Measurements from ENCODE around the gene NVL.

DNA sequence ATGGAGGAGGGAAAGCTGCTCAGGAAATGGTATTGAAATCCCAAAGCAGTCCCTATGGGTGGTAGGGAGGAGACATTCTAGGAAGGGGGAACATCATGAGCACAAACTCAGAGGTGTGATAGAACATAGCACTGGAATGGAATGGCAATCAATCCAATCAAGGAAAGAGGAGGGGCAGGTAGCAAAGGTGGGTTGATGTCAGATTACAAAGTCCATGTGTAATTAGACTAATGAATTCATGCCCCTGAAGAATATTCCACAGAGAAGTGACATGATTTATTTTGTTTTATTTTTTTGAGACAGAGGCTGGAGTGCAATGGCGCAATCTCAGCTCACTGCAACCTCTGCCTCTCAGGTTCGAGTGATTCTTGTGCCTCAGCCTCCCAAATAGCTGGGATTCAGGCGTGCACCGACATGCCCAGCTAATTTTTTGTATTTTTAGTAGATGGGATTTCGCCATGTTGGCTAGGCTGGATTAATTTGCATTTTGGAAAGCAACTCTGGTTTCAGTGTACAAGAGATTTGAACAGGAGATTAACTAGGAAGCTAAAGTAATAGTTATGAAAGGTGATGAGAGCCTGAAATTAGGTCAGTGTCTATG is 110.9 kb downstream of the NVL start:
- TF ChIP-seq POLR2A (IDR thresholded peaks at IDR 0.05; ENCODE audit: low read length) (no peak), GATA1 (IDR thresholded peaks at IDR 0.05; ENCODE audit: low read depth, low read length) (no peak)
